Upper lobe of left lung (tissue), 4 donors: Measurements from ENCODE around the gene TIGD7.

Source experiments
- EP300 ChIP-seq, 4 donors: sonication (generic); formaldehyde crosslinking; IDR thresholded peaks; one replicate each; pipeline ENCODE4 v1.5.1; 2017; ENCODE audit warnings: antibody characterized with exemption in 4 of 4, control low read depth in 2 of 4
- POLR2A ChIP-seq, 4 donors: fragments of 450-650 bp; IDR thresholded peaks; one replicate each; pipeline ENCODE4 v1.5.1; 2016 to 2017; ENCODE audit warnings: antibody characterized with exemption in 4 of 4, mild to moderate bottlenecking in 2 of 4

GRCh38 chr16:3328643-3329042 lies 23.4 kb upstream of the TIGD7 start:
- TF ChIP-seq POLR2A (IDR thresholded peaks at IDR 0.05) = no peak
- no peak for TF ChIP-seq EP300 (IDR thresholded peaks at IDR 0.05)
